Activated CD4-positive, alpha-beta memory T cell treated with anti-CD3 and anti-CD28 coated beads for 36 hours (primary cell): ENCODE results near the gene ARPC1B. TPM values are rescaled to one million over a fixed set of nuclear protein-coding genes. Genes with fewer than 3 reads are reported as not detected.
A peak's percentile ranks its signal among the peaks of the same experiment; 100 is the strongest.
"Not testable (repeated sequence)": the region's sequence is repeated elsewhere in the genome, so short reads cannot be mapped to it uniquely, and the experiment has no call there.

Source experiments
- CTCF ChIA-PET: fragments of 350-600 bp; sonication (Branson Sonifier 250); formaldehyde crosslinking; loops from one replicate; lab custom pipeline; 2021; ENCODE audit warnings: antibody characterized with exemption, inconsistent platforms; lab: Charles Lee
- POLR2A ChIA-PET: fragments of 350-600 bp; sonication (Branson Sonifier 250); formaldehyde crosslinking; loops from one replicate; lab custom pipeline; 2021; ENCODE audit warnings: antibody characterized with exemption; lab: Charles Lee
- DNase-seq: peaks from one replicate; pipeline ENCODE4 v3.0.0-alpha.2; 2020
- H3K27ac Mint-ChIP-seq: one replicate; pipeline ENCODE4 v1.8.0; 2021; ENCODE audit warnings: mixed read lengths
- H3K27me3 Mint-ChIP-seq: one replicate; pipeline ENCODE4 v1.8.0; 2021; ENCODE audit warnings: mixed read lengths
- H3K36me3 Mint-ChIP-seq: one replicate; pipeline ENCODE4 v1.8.0; 2021; ENCODE audit warnings: mixed read lengths
- H3K4me1 Mint-ChIP-seq: one replicate; pipeline ENCODE4 v1.8.0; 2021; ENCODE audit warnings: low read depth, mixed read lengths
- H3K4me3 Mint-ChIP-seq: one replicate; pipeline ENCODE4 v1.8.0; 2021; ENCODE audit warnings: mild to moderate bottlenecking, mixed read lengths
- H3K9me3 Mint-ChIP-seq: one replicate; pipeline ENCODE4 v1.8.0; 2021; ENCODE audit warnings: mixed read lengths
- intact Hi-C: fragments of 100-400 bp; cut with micrococcal nuclease; formaldehyde crosslinking; loops from one replicate; pipeline ENCODE4 v1.15.1; 2023
- total RNA-seq, 2 experiments: library from RNA; stranded (reverse); gene quantifications; one replicate each; pipeline ENCODE4 v1.2.3, GENCODE V29; 2021

Gene ARPC1B
- total RNA-seq, 2 experiments from 2014 or later = 432 to 435 TPM

GRCh38 chr7:99381664-99382075 is 7.1 kb downstream of the ARPC1B start:
- ChIA-PET CTCF (no interaction called here), POLR2A (no interaction called here)
- no peak for DNase-seq
- intact Hi-C loops = loop anchor here (1.0 to 2.0 kb wide), 4 partner anchors 27 to 1165 kb away; partner anchors contain the start of genes BUD31, CPSF4, PDAP1 and PTCD1
- peak overlapping the region; percentile 97 for H3K27ac Mint-ChIP-seq
- no peaks in the 10 kb centered on the region for H3K9me3 Mint-ChIP-seq
- peaks cover 63% of the 10 kb centered on the region for H3K4me1 Mint-ChIP-seq
- no peaks in the 10 kb centered on the region for H3K27me3 Mint-ChIP-seq
- peaks cover 47% of the 10 kb centered on the region for H3K36me3 Mint-ChIP-seq
- H3K4me3 Mint-ChIP-seq = peak overlapping the region; percentile 81

- POLR2A ChIA-PET = no interaction called here
- Mint-ChIP-seq H3K27ac (peak overlapping the region; percentile 77), H3K4me1 (peaks cover 51% of the 10 kb centered on the region), H3K27me3 (no peaks in the 10 kb centered on the region), H3K36me3 (peaks cover 42% of the 10 kb centered on the region), H3K9me3 (no peaks in the 10 kb centered on the region), H3K4me3 (no peak overlapping the region)
- no peak for DNase-seq
- intact Hi-C loops = no loop called here
- CTCF ChIA-PET = no interaction called here
These were observed 8.7 kb downstream of the ARPC1B start for GRCh38 chr7:99383203-99383602.

- H3K4me3 Mint-ChIP-seq = no peak overlapping the region
- peaks cover 47% of the 10 kb centered on the region for H3K4me1 Mint-ChIP-seq
- no peaks in the 10 kb centered on the region for H3K27me3 Mint-ChIP-seq
- POLR2A ChIA-PET = no interaction called here
- intact Hi-C loops = no loop called here
- no peaks in the 10 kb centered on the region for H3K9me3 Mint-ChIP-seq
- DNase-seq = no peak
- H3K36me3 Mint-ChIP-seq = peaks cover 46% of the 10 kb centered on the region
- peak overlapping the region; percentile 77 for H3K27ac Mint-ChIP-seq
- CTCF ChIA-PET = no interaction called here
These were observed 9.4 kb downstream of the ARPC1B start for GRCh38 chr7:99383791-99384370.

GRCh38 chr7:99384523-99384922 is 10.0 kb downstream of the ARPC1B start:
- Mint-ChIP-seq H3K4me1 (peaks cover 41% of the 10 kb centered on the region), H3K9me3 (no peaks in the 10 kb centered on the region), H3K27ac (peak overlapping the region; percentile 71), H3K4me3 (no peak overlapping the region), H3K27me3 (no peaks in the 10 kb centered on the region), H3K36me3 (peaks cover 42% of the 10 kb centered on the region)
- no peak for DNase-seq
- intact Hi-C loops = no loop called here
- ChIA-PET CTCF (no interaction called here), POLR2A (no interaction called here)

GRCh38 chr7:99385564-99385963 is 11.0 kb downstream of the ARPC1B start:
- Mint-ChIP-seq H3K27ac (peak overlapping the region; percentile 49), H3K27me3 (no peaks in the 10 kb centered on the region), H3K9me3 (no peaks in the 10 kb centered on the region), H3K4me3 (no peak overlapping the region), H3K36me3 (peaks cover 44% of the 10 kb centered on the region), H3K4me1 (peaks cover 32% of the 10 kb centered on the region)
- intact Hi-C loops = no loop called here
- CTCF ChIA-PET = no interaction called here
- no peak for DNase-seq
- POLR2A ChIA-PET = no interaction called here

GRCh38 chr7:99386584-99387238 is 12.2 kb downstream of the ARPC1B start:
- ChIA-PET POLR2A (interaction anchor here (1.0 kb wide), 2 partner anchors 11 to 22 kb away, joined by 3 to 4 read pairs; partner anchors contain the start of genes BUD31 and PDAP1), CTCF (interaction anchor here (1.2 to 1.6 kb wide), 3 partner anchors 13 to 22 kb away, joined by 3 to 5 read pairs (median 3); partner anchors contain the start of gene ARPC1B)
- intact Hi-C loops = no loop called here
- no peak overlapping the region for H3K4me3 Mint-ChIP-seq
- no peaks in the 10 kb centered on the region for H3K27me3 Mint-ChIP-seq
- peaks cover 21% of the 10 kb centered on the region for H3K4me1 Mint-ChIP-seq
- DNase-seq = peak; percentile 40
- no peaks in the 10 kb centered on the region for H3K9me3 Mint-ChIP-seq
- H3K27ac Mint-ChIP-seq = peak overlapping the region; percentile 23
- peaks cover 46% of the 10 kb centered on the region for H3K36me3 Mint-ChIP-seq

GRCh38 chr7:99387239-99387635 is 12.7 kb downstream of the ARPC1B start:
- intact Hi-C loops, H3K27me3 Mint-ChIP-seq, H3K4me3 Mint-ChIP-seq, H3K27ac Mint-ChIP-seq, H3K9me3 Mint-ChIP-seq, DNase-seq: not testable (repeated sequence)
- POLR2A ChIA-PET = interaction anchor here (1.0 kb wide), 2 partner anchors 12 to 21 kb away, joined by 3 to 4 read pairs; partner anchors contain the start of genes BUD31 and PDAP1
- CTCF ChIA-PET = interaction anchor here (1.2 to 1.6 kb wide), 3 partner anchors 13 to 22 kb away, joined by 3 to 5 read pairs (median 3); partner anchors contain the start of gene ARPC1B
- Mint-ChIP-seq H3K36me3 (peaks cover 49% of the 10 kb centered on the region), H3K4me1 (peaks cover 21% of the 10 kb centered on the region)

- H3K4me3 Mint-ChIP-seq = no peak overlapping the region
- no peaks in the 10 kb centered on the region for H3K9me3 Mint-ChIP-seq
- no peak overlapping the region for H3K27ac Mint-ChIP-seq
- ChIA-PET CTCF (interaction anchor here (1.6 kb wide), 1 partner anchor 23 kb away, joined by 3 read pairs; no protein-coding TSS in a partner anchor), POLR2A (interaction anchor here (1.3 kb wide), 1 partner anchor 9 kb away, joined by 3 read pairs; no protein-coding TSS in a partner anchor)
- H3K27me3 Mint-ChIP-seq = no peaks in the 10 kb centered on the region
- H3K4me1 Mint-ChIP-seq = peaks cover 24% of the 10 kb centered on the region
- intact Hi-C loops = no loop called here
- no peak for DNase-seq
- H3K36me3 Mint-ChIP-seq = peaks cover 52% of the 10 kb centered on the region
These were observed 13.4 kb downstream of the ARPC1B start for GRCh38 chr7:99387912-99388311.

- Mint-ChIP-seq H3K9me3 (no peaks in the 10 kb centered on the region), H3K4me1 (peaks cover 18% of the 10 kb centered on the region), H3K4me3 (no peak overlapping the region), H3K27ac (no peak overlapping the region), H3K36me3 (peaks cover 57% of the 10 kb centered on the region), H3K27me3 (no peaks in the 10 kb centered on the region)
- ChIA-PET CTCF (interaction anchor here (1.2 kb wide), 1 partner anchor 10 kb away, joined by 3 read pairs; no protein-coding TSS in a partner anchor), POLR2A (interaction anchor here (0.6 to 1.4 kb wide), 4 partner anchors 9 to 348 kb away, joined by 3 to 7 read pairs (median 6); no protein-coding TSS in a partner anchor)
- intact Hi-C loops = no loop called here
- DNase-seq = no peak
These were observed 15.2 kb downstream of the ARPC1B start for GRCh38 chr7:99389772-99390171.

- intact Hi-C loops = no loop called here
- Mint-ChIP-seq H3K4me3 (no peak overlapping the region), H3K36me3 (peaks cover 57% of the 10 kb centered on the region), H3K27ac (no peak overlapping the region), H3K4me1 (peaks cover 15% of the 10 kb centered on the region), H3K27me3 (no peaks in the 10 kb centered on the region), H3K9me3 (no peaks in the 10 kb centered on the region)
- ChIA-PET POLR2A (interaction anchor here (1.0 to 1.6 kb wide), 5 partner anchors 8 to 62 kb away, joined by 3 to 6 read pairs (median 3); partner anchors contain the start of gene BUD31), CTCF (interaction anchor here (1.7 to 1.8 kb wide), 2 partner anchors 15 to 25 kb away, joined by 4 to 5 read pairs; no protein-coding TSS in a partner anchor)
- DNase-seq = no peak
These were observed 16.5 kb downstream of the ARPC1B start for GRCh38 chr7:99390941-99391602.

- H3K27ac Mint-ChIP-seq = peak overlapping the region; percentile 49
- no peaks in the 10 kb centered on the region for H3K9me3 Mint-ChIP-seq
- peaks cover 54% of the 10 kb centered on the region for H3K36me3 Mint-ChIP-seq
- no peak overlapping the region for H3K4me3 Mint-ChIP-seq
- POLR2A ChIA-PET = interaction anchor here (1.0 to 1.6 kb wide), 3 partner anchors 13 to 63 kb away, joined by 3 read pairs; partner anchors contain the start of gene BUD31
- H3K4me1 Mint-ChIP-seq = peaks cover 15% of the 10 kb centered on the region
- H3K27me3 Mint-ChIP-seq = no peaks in the 10 kb centered on the region
- no peak for DNase-seq
- CTCF ChIA-PET = interaction anchor here (0.9 to 1.8 kb wide), 3 partner anchors 13 to 26 kb away, joined by 3 to 5 read pairs (median 4); no protein-coding TSS in a partner anchor
- intact Hi-C loops = loop anchor here (2.0 kb wide), 1 partner anchor 17 kb away; the partner anchor contains the start of genes BUD31 and PDAP1
These were observed 17.5 kb downstream of the ARPC1B start for GRCh38 chr7:99392046-99392445.
